Loucy (cell line): ENCODE data around the gene NLGN1.

Source experiments
- CTCF ChIP-seq: fragments of 200-600 bp; sonication (generic); conservative IDR thresholded peaks from 2 replicates; pipeline ENCODE4 v1.5.1; 2014; ENCODE audit warnings: mild to moderate bottlenecking, antibody characterized with exemption, low read length
- EZH2phosphoT487 ChIP-seq: fragments of 200-600 bp; IDR thresholded peaks from 2 replicates; pipeline ENCODE4 v1.6.1; 2018; ENCODE audit warnings: antibody characterized with exemption, mild to moderate bottlenecking, moderate library complexity, borderline replicate concordance

- TF ChIP-seq CTCF (no peak), EZH2phosphoT487 (no peak)
These were observed 515.9 kb downstream of the NLGN1 start for GRCh38 chr3:173913397-173913796.
